HG03103 (cell line): ENCODE results near the gene PCDH15.

Source experiments
- ATAC-seq: cut with Tn5 transposase; IDR thresholded peaks from one replicate; pipeline ENCODE4 v1.9.1; 2021; ENCODE audit warnings: low read depth; ENCODE audit not compliant: unreplicated experiment

Gene PCDH15

GRCh38 chr10:53898532-53898931 lies 902.5 kb downstream of the PCDH15 start:
- ATAC-seq, result no peak

DNA sequence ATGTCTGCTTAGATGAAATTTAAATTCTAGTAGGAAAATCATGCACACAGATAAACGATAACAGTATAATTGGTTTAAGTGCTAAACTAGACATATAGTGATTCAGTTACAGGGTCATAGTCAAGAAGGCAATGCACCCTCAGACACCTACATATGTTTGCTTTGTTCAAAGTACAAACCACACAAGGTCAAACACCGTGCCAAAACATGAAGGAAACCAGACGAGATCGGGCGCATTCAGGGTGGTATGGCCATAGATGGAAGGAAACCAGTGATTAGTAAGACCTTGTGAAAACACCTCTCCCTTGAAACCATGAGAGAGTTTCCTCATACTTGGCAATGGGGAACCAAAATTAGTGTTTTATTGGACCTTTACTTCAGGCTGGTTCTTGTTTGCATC lies 906.9 kb downstream of the PCDH15 start:
- no peak for ATAC-seq

DNA sequence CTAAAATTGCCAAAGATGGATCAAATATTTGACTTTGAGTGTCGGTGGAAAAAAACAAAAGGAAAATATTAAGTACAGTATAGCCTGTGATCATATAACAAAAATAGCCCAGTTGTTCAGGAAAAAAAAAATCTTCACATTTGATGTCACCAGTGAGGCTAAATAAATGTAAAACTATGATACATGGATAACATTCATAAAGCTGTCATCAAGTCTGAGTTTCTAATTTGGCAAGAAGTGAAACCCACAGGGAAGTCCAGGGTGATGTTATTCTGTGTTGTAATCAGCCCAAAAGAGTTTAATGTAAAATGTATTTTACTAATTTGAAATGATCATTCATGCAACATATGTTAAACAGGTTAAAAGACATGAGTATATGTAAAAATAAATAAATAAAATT lies 908.0 kb downstream of the PCDH15 start:
- no peak for ATAC-seq

- ATAC-seq, result no peak
Observed at GRCh38 chr10:53886325-53887300, 914.4 kb downstream of the PCDH15 start.

DNA sequence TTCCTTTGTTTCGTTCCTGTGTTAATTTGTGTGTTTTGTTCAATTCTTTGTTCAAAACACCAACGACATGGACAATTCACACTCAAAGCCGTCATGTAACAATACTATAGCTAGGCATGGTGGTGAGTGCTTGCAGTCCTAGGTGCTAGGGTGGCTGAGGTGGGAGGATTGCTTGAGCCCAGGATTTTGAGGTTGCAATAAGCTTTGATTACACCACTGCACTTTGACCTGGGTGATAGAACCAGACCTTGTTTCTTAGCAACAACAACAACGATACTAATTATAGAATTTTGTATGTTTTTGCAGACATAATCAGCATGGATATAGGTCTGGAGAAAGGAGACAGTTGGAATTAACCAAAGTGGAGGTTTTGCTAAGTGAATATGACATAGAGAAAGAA lies 936.2 kb downstream of the PCDH15 start:
- no peak for ATAC-seq

GRCh38 chr10:53852450-53853175 lies 948.4 kb downstream of the PCDH15 start:
- no peak for ATAC-seq

DNA sequence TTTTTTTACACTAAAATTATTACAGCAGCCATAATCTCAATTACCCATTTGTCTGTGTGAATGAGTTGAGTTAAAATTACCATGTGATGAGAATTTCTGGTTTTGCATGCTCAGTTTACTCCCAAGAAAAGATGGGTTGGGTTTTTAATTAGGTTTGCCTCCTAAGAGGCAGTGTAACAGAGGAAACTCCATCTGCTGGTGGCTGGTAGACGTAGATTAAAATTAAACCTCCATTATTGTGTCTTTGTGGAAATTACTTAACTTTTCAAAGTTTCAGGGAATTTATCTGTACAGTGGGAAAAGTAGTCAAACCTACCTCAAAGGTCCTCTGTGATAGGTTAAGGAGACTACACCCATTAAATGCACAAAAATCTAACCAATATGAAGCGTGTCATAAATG lies 954.2 kb downstream of the PCDH15 start:
- ATAC-seq, result no peak

- ATAC-seq, result no peak
Observed at GRCh38 chr10:53843736-53844362, 957.2 kb downstream of the PCDH15 start.

GRCh38 chr10:53841483-53842145 lies 959.4 kb downstream of the PCDH15 start:
- ATAC-seq, result no peak

DNA sequence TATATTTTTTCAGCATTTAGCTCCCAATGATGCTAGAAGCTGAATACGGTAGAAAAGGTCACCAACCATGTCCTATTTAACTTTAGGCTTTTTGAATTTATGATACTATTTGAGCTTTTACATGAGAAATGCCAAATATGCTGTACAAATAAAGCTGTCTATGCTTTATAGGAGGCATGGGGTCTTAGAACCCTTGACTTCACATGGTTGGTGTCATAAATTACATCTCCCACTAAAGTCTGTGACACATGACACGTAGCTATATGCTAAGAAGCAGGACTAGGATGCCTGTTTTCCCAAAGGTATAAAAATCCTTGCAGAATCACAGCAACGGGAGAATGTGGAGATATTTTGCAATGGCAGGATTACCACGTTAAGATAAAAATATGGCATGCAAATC lies 960.4 kb downstream of the PCDH15 start:
- ATAC-seq, result no peak

GRCh38 chr10:53839440-53840039 lies 961.5 kb downstream of the PCDH15 start:
- ATAC-seq, result no peak

- ATAC-seq, result no peak
Observed at GRCh38 chr10:53836638-53837037, 964.4 kb downstream of the PCDH15 start.

DNA sequence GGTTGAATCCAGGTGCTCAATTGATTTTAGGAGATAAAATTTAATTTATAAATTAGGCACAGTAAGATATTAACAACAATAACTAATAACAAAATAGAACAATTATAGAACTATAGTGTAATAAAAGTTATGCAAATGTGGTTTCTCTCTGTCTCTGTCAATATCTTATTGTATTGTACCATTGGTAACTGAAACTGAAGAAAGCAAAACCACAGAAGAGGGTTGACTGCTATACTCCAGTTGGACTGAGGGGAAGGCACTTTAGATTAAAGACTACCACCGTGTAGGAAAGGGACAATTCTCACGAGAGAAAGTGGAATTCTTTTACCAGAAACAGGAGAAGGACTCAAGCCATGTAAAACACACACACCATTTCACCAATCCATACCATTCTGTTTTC lies 967.1 kb downstream of the PCDH15 start:
- no peak for ATAC-seq

DNA sequence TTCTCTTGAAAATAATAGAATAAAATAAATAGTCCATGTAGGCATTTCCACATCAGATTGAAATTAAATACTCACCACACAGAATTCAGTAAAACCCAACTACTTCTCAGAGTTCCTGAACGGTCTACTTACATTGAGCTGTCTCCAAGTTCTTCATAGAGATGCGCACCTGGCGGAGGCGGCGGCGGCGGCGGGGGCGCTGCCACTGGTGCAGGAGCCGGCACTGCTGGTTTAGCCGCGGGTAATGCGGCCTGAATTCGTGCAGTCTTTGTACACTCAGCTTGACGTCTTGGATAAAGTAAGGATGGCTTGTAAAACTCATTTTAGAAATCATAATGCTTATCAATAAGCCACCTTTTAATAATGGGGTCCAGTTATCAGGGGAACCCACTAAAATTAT lies 973.8 kb downstream of the PCDH15 start:
- no peak for ATAC-seq

DNA sequence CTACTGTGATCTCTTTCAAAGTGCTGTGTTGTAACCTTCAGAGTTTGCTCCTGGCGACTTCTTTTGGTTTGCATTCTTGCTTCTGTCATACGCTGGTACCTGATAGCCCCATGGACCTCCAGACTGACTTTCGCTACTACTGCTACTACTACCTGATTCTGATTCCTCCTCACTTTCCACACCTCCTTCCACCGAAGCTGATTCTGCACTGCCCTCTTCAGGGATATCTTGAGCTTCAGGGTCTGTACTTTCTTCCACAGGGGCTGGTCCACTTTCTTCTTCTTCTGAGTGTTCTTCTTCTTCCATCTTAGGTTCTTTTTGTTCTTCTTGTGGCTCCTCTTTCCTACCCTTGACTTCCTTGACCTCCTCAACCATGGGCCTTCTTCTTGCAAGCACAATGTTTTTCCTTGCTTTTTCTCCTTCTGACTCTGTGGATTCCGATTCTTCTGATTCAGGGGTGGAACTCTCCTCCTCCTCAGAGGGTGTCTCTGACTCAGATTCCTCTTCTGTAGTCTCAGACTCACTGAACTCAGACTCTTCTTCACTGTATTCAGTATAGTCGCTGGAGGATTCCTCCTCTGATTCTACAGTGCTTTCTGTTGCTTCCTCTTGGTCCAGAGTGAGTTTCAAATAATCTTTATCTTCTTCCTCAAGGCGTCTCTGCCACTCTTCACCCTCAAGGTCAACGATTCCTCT lies 992.2 kb downstream of the PCDH15 start:
- ATAC-seq, result no peak

DNA sequence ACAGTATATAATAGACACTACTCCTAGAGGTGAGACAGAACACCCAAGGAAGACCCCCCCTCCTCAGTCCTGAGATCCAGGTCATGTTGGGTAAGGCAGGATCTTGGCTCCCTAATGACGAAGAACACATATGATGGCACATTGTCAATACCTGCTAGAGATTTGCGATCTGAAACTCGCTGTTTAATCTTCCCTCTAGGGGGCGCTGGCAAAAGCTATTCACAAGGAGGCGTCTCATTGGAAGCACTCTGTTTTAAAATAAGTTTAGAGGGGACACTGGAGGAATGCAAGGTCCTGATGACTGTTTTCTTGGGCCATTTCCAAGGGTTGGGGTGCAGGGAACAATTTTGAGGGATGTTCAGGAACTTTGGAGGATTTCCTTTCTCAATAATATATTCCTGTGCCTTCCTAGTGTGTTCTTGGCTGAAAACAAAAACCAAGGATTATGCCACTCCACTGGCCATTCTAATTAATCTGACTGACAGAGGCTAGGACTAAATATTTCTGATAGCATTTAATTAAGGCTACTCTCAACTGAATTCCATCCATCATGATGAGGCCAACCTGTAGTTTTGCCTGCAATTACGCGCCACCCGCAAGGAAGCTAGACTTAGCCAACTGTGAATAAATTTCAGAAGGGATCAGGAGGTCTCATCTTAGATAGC lies 1014.7 kb downstream of the PCDH15 start:
- ATAC-seq, result no peak

DNA sequence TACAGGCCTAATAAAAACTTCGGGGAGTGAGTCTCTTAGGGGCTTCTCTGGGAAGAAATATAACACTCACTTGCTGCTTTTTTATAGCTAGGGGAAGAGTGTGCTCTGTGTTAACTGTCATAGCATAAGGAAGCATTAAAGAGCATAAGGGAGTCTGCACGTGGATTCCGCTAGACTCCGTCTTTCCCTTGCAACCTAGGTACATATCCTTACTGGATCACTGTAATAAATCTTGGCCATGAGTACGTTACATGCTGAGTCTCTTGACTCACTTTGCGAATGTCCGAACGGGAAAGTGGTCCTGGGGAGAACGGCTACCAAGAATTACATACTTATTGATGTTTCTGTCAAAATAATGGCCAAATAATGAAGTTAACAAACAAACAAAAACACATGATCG lies 1029.3 kb downstream of the PCDH15 start:
- ATAC-seq, result no peak

GRCh38 chr10:53770903-53771302 lies 1030.1 kb downstream of the PCDH15 start:
- ATAC-seq, result no peak

DNA sequence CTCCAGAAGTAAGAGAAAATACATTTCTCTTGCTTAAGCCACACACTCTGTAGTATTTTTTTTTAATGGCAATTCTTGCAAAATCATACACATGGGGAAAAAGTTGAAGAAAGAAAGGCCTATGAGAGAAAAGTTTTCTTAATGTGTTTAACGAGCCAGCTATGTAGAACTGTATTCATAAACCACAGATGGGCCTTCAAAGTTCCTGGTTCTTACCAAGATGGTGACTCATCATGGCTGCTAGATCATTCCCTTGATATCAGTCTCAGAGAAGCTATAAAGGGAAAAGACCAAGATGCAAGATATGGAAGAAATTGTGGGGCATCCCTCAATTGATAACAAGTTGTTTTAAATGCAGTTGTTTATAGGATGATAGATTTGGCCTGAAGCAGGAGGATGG lies 1035.7 kb downstream of the PCDH15 start:
- ATAC-seq, result no peak
